NCI-H748 (cell line): ENCODE measurements around the gene SVOPL.

Experiments used
- DNase-seq: peaks from one replicate; lab custom pipeline; 2025; ENCODE audit not compliant: unreplicated experiment; lab: John Stamatoyannopoulos, UW

SVOPL gene

GRCh38 chr7:138610671-138611170, 90.4 kb downstream of the SVOPL start:
- DNase-seq: no peak

GRCh38 chr7:138608275-138608674, 92.9 kb downstream of the SVOPL start:
- DNase-seq: no peak

GRCh38 chr7:138607216-138608126, 93.7 kb downstream of the SVOPL start:
- DNase-seq: no peak

GRCh38 chr7:138606236-138606635, 94.9 kb downstream of the SVOPL start:
- DNase-seq: peak; percentile 5

- DNase-seq: no peak
Observed at GRCh38 chr7:138603549-138604318, 97.4 kb downstream of the SVOPL start.

- DNase-seq: no peak
Observed at GRCh38 chr7:138602451-138602850, 98.7 kb downstream of the SVOPL start.

- DNase-seq: no peak
Observed at GRCh38 chr7:138595454-138595853, 105.7 kb downstream of the SVOPL start.

GRCh38 chr7:138590154-138590553, 111.0 kb downstream of the SVOPL start:
- DNase-seq: no peak

GRCh38 chr7:138588986-138589385, 112.2 kb downstream of the SVOPL start:
- DNase-seq: no peak

- DNase-seq: no peak
Observed at GRCh38 chr7:138587485-138587884, 113.7 kb downstream of the SVOPL start.

- no peak for DNase-seq
Observed at GRCh38 chr7:138585283-138585993, 115.7 kb downstream of the SVOPL start.

GRCh38 chr7:138584696-138585095, 116.5 kb downstream of the SVOPL start:
- no peak for DNase-seq

- no peak for DNase-seq
Observed at GRCh38 chr7:138584283-138584682, 116.9 kb downstream of the SVOPL start.

GRCh38 chr7:138581065-138581464, 120.1 kb downstream of the SVOPL start:
- no peak for DNase-seq

- DNase-seq: no peak
Observed at GRCh38 chr7:138579671-138580070, 121.5 kb downstream of the SVOPL start.

- DNase-seq: no peak
Observed at GRCh38 chr7:138579136-138579535, 122.0 kb downstream of the SVOPL start.

GRCh38 chr7:138575897-138576428, 125.2 kb downstream of the SVOPL start:
- DNase-seq: no peak

- DNase-seq: no peak
Observed at GRCh38 chr7:138573741-138574140, 127.4 kb downstream of the SVOPL start.

- DNase-seq: no peak
Observed at GRCh38 chr7:138570715-138571114, 130.4 kb downstream of the SVOPL start.

- no peak for DNase-seq
Observed at GRCh38 chr7:138569418-138569817, 131.7 kb downstream of the SVOPL start.

GRCh38 chr7:138568655-138569054, 132.5 kb downstream of the SVOPL start:
- DNase-seq: no peak
